HT1080 (cell line): ENCODE measurements around the gene COMMD8. TPM values are rescaled to one million over a fixed set of nuclear protein-coding genes. Genes with fewer than 3 reads are reported as not detected.
"Not testable (repeated sequence)": the region's sequence is repeated elsewhere in the genome, so short reads cannot be mapped to it uniquely, and the experiment has no call there.

Experiments used
- DNase-seq: peaks from one replicate; pipeline ENCODE4 v3.0.0-alpha.2; 2015; ENCODE audit warnings: low read depth
- polyA plus RNA-seq, 2 experiments: library from polyadenylated mRNA; depleted of rRNA; stranded (reverse); fragments of >200 nt; gene quantifications; 2 replicates each; pipeline ENCODE4 v1.2.3, GENCODE V29; 2015
- total RNA-seq: library from RNA; depleted of rRNA; stranded (reverse); fragments of >200 nt; shearing (Covaris generic); gene quantifications from 2 replicates; pipeline ENCODE4 v1.2.3, GENCODE V29; 2014; rRNA removed

The COMMD8 gene
- 44.1 and 52.4 TPM in 2 replicates for total RNA-seq
- 57.0 and 63.3 TPM in 2 replicates for polyA plus RNA-seq (2015; cell fraction: cytosol; rRNA removed)
- polyA plus RNA-seq (2015; cell fraction: nucleus; rRNA removed), result 22.3 and 25.8 TPM in 2 replicates

GRCh38 chr4:47463235-47463956, at the start of gene COMMD8:
COMMD8 (minus strand) TSS chr4:47463702; CDS start chr4:47463651, 51 bp downstream.
- peak; percentile 94 for DNase-seq

- DNase-seq, result peak; percentile 16
Observed at GRCh38 chr4:47510506-47511143, 47.1 kb upstream of the COMMD8 start.

- no peak for DNase-seq
Observed at GRCh38 chr4:47505666-47506065, 42.2 kb upstream of the COMMD8 start.

GRCh38 chr4:47505147-47505546, 41.6 kb upstream of the COMMD8 start:
- no peak for DNase-seq

- DNase-seq, result no peak
Observed at GRCh38 chr4:47500776-47501175, 37.3 kb upstream of the COMMD8 start.

- no peak for DNase-seq
Observed at GRCh38 chr4:47499700-47500099, 36.2 kb upstream of the COMMD8 start.

- DNase-seq, result no peak
Observed at GRCh38 chr4:47498899-47499298, 35.4 kb upstream of the COMMD8 start.

GRCh38 chr4:47494124-47494430, 30.6 kb upstream of the COMMD8 start:
- no peak for DNase-seq

GRCh38 chr4:47493238-47494123, 30.0 kb upstream of the COMMD8 start:
- no peak for DNase-seq

GRCh38 chr4:47490550-47490949, 27.0 kb upstream of the COMMD8 start:
- DNase-seq, result peak; percentile 43

- DNase-seq, result no peak
Observed at GRCh38 chr4:47488706-47489105, 25.2 kb upstream of the COMMD8 start.

GRCh38 chr4:47486727-47487126, 23.2 kb upstream of the COMMD8 start:
- not testable (repeated sequence) for DNase-seq

GRCh38 chr4:47486231-47486673, 22.8 kb upstream of the COMMD8 start:
- DNase-seq, result peak; percentile 13

- no peak for DNase-seq
Observed at GRCh38 chr4:47485768-47486167, 22.3 kb upstream of the COMMD8 start.

- peak; percentile 92 for DNase-seq
Observed at GRCh38 chr4:47485047-47485692, 21.7 kb upstream of the COMMD8 start, which contains the start of gene ATP10D. ATP10D (plus strand) TSS chr4:47485275; CDS start chr4:47512541, 27,266 bp downstream.

- DNase-seq, result no peak
Observed at GRCh38 chr4:47484168-47484567, 20.7 kb upstream of the COMMD8 start.

GRCh38 chr4:47483745-47484144, 20.2 kb upstream of the COMMD8 start:
- DNase-seq, result no peak

- DNase-seq, result peak; percentile 73
Observed at GRCh38 chr4:47482326-47482725, 18.8 kb upstream of the COMMD8 start.

GRCh38 chr4:47478804-47479203, 15.3 kb upstream of the COMMD8 start:
- no peak for DNase-seq

- DNase-seq, result no peak
Observed at GRCh38 chr4:47475411-47475810, 11.9 kb upstream of the COMMD8 start.

GRCh38 chr4:47474799-47475198, 11.3 kb upstream of the COMMD8 start:
- DNase-seq, result no peak
